ENCODE results near the gene ATP6V0E1.
A peak's percentile ranks its signal among the peaks of the same experiment; 100 is the strongest.

Gene ATP6V0E1

DNA sequence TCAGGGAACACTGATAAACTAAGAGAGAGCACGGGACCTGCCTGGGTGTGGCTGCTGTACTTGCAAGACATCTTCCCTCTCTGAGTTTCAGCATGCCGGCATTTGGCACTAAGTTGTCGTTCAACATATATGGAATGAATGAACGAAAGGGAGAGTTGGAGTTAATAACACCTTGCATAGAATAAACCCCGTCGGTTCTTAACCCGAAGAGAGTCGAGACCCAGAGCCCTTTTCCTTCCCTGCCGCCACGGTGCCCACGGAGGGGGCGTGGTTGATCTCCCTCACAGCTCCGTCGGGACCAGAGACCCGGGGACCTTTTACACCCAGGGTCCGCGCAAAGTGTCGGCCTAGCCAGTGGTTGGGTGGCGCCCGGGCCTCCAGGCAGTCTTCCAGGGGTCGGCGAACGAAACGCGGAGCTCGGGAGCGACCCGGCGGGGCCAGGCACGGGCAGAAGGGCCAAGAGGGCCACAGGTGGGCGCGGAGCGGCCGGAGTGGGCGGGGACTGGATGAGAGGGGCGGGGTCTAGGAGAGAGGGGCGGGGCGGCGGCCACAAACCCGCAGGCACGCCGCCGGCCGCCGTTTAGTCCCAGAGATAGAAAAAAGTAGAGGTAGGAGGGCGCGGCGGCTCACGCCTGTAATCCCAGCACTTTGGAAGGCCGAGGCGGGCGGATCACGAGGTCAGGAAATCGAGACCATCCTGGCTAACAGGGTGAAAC is 25.1 kb upstream of the ATP6V0E1 start:
- H3K27me3 ChIP-seq (ENCODE audit: insufficient read depth, low read length): peaks cover 25% of the 10 kb centered on the region
- no peaks in the 10 kb centered on the region for H3K4me1 ChIP-seq (ENCODE audit: insufficient read depth, low read length)
- H3K9ac ChIP-seq (ENCODE audit: low read depth, low read length): peak overlapping the region; percentile 95; the same call in 1 of the 2 replicates
- no peaks in the 10 kb centered on the region for H3K9me3 ChIP-seq (ENCODE audit: insufficient read depth, low read depth, low read length)
- H3K36me3 ChIP-seq (ENCODE audit: insufficient read depth, low read depth, low read length): peaks cover 5% of the 10 kb centered on the region; the same call in 1 of the 2 replicates
- H3K27ac ChIP-seq (ENCODE audit: low read length): no peak overlapping the region
- H3K4me3 ChIP-seq (ENCODE audit: low read length): peak overlapping the region; percentile 99

DNA sequence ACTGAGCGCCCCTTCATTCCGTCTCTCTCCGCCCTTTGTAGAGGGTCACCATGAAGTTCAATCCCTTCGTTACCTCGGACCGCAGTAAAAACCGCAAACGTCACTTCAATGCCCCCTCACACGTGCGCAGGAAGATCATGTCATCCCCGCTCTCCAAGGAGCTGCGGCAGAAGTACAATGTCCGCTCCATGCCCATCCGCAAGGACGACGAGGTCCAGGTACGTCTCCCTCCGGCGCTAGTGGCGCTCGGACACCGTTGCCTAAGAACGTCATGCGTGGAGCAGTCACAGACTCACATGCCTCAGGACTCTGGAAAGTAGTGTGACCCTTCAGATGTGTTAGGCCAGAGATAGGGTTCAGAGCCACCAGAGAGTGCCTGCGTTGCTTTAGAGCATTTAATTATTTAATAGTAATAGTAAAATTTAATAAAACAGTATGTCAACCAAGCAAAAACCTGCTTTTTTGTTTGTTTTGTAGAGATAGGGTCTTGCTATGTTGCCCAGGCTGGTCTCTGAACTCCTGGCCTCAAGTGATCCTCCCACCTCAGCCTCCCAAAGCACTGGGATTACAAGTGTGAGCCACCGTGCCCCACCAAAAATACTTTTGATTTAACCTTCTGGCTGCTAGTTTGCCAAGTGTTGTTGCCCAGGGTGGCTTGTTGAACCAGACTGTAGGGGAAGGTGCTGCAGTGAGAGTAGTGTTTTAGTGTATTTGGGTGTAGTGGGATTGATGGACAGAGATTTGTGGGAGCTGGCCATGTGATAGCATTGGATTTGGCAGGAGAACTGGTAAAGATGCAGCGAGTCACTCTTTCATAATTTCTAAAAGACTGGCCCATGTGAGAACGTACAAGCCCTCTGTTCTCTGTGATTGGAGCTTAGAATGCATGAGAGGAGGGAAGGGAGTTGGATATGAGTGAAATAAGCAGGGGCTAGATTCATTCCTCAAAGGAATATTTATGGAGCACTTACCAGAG is 23.5 kb upstream of the ATP6V0E1 start:
- H3K9ac ChIP-seq (ENCODE audit: low read depth, low read length): peak overlapping the region; percentile 95
- no peaks in the 10 kb centered on the region for H3K9me3 ChIP-seq (ENCODE audit: insufficient read depth, low read depth, low read length)
- H3K36me3 ChIP-seq (ENCODE audit: insufficient read depth, low read depth, low read length): peaks cover 5% of the 10 kb centered on the region; the same call in 1 of the 2 replicates
- peak overlapping the region; percentile 99 for H3K4me3 ChIP-seq (ENCODE audit: low read length)
- H3K27ac ChIP-seq (ENCODE audit: low read length): peak overlapping the region; percentile 52
- peaks cover 18% of the 10 kb centered on the region for H3K27me3 ChIP-seq (ENCODE audit: insufficient read depth, low read length)
- no peaks in the 10 kb centered on the region for H3K4me1 ChIP-seq (ENCODE audit: insufficient read depth, low read length)

DNA sequence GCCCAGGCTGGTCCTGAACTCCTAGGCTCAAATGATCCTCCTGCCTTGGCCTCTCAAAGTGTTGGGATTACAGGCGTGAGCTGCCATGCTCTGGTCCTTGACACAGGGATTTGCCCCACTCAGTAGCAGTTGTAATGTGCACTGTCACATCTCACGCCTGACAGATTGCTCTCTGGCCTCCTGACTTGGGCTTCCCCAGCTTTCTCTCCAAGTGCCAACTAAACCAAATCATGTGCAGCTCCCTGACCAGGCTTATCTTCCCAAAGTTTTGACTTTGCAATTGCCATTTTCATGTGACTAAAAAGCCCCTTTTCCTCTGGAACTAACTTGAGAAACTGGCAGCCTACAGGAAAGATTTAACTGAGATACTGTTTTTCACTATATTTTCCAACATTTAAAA is 13.7 kb upstream of the ATP6V0E1 start:
- H3K27ac ChIP-seq (ENCODE audit: low read length): no peak overlapping the region
- no peaks in the 10 kb centered on the region for H3K4me1 ChIP-seq (ENCODE audit: insufficient read depth, low read length)
- no peaks in the 10 kb centered on the region for H3K27me3 ChIP-seq (ENCODE audit: insufficient read depth, low read length)
- H3K36me3 ChIP-seq (ENCODE audit: insufficient read depth, low read depth, low read length): peaks cover 24% of the 10 kb centered on the region
- no peak overlapping the region for H3K9ac ChIP-seq (ENCODE audit: low read depth, low read length)
- H3K9me3 ChIP-seq (ENCODE audit: insufficient read depth, low read depth, low read length): no peaks in the 10 kb centered on the region
- no peak overlapping the region for H3K4me3 ChIP-seq (ENCODE audit: low read length)

DNA sequence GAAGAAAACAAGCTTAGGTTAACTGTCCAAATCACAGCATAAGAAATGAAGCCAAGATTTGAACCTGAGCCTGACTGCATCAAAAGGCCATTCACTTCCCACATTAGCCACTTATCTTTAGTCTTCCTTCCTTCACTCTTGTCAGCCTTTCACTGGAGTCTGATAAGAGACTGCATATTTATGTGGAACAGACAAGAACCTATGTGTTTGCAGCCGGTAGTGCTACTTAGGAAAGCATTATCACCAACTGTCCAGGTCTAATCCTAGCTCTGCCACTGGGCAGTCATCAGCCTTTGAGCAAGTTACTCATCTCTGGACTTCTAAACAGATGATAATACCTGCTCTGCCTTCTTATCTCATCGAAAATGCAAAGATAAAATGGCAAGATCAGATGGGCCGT is 12.1 kb upstream of the ATP6V0E1 start:
- H3K9me3 ChIP-seq (ENCODE audit: insufficient read depth, low read depth, low read length): no peaks in the 10 kb centered on the region
- H3K4me1 ChIP-seq (ENCODE audit: insufficient read depth, low read length): no peaks in the 10 kb centered on the region
- no peak overlapping the region for H3K9ac ChIP-seq (ENCODE audit: low read depth, low read length)
- H3K4me3 ChIP-seq (ENCODE audit: low read length): no peak overlapping the region
- H3K36me3 ChIP-seq (ENCODE audit: insufficient read depth, low read depth, low read length): peaks cover 18% of the 10 kb centered on the region
- peaks cover 6% of the 10 kb centered on the region for H3K27me3 ChIP-seq (ENCODE audit: insufficient read depth, low read length)
- no peak overlapping the region for H3K27ac ChIP-seq (ENCODE audit: low read length)

DNA sequence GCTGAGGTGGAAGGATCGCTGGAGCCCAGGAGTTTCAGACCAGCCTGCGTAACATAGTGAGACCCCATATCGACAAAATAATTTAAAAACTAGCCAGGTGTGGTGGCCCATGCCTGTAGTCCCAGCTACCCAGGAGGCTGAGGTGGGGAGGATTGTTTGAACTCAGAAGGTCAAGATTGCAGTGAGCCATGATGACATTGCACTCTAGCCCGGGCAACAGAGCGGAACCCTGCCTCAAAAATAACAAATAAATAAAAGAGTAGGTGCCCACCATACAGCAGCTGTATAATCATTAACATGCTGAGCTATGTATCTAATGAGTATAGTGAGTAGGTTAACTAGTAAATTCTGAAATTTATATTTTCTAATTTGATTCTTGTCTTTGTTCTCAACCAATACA is 11.0 kb upstream of the ATP6V0E1 start:
- Histone ChIP-seq H3K27ac (ENCODE audit: low read length) (no peak overlapping the region), H3K9me3 (ENCODE audit: insufficient read depth, low read depth, low read length) (no peaks in the 10 kb centered on the region), H3K4me1 (ENCODE audit: insufficient read depth, low read length) (no peaks in the 10 kb centered on the region), H3K4me3 (ENCODE audit: low read length) (no peak overlapping the region), H3K9ac (ENCODE audit: low read depth, low read length) (no peak overlapping the region), H3K27me3 (ENCODE audit: insufficient read depth, low read length) (peaks cover 6% of the 10 kb centered on the region), H3K36me3 (ENCODE audit: insufficient read depth, low read depth, low read length) (peaks cover 18% of the 10 kb centered on the region)

DNA sequence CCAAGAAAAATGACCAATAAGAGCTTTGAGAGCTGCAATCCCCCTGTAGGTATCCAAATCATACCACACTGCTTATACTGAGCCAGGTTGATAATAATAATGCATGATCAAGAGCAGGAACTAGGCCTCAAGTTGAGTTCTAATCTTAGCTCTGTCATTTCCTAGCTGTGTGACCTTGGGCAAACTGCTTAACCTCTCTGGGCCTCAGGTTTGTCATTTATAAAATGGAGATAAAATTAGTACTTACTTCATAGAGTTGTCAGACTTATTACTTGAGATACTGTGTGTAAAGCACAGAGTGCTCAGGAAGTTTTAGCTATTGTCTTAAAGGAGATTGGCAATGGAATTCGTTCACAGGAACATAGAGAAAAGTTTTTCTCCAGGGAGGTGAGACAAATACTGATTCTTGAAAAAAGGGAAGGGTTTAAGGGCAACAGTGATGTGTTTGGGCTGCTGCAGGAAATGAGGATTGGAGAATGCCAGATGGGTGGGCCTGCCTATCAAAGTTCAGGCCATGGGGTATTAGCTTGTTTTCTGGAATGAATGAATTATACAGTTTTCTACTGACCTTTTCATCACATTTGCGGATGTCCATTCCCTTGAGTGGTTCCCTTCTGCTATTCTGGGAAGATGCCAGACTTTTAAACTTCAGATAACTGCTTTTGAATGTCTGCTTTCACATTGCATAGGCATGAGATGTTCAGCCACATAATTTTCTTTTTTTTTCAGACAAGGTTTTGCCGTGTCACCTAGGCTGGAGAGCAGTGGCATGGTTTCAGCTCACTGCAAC is 10.2 kb upstream of the ATP6V0E1 start:
- no peak overlapping the region for H3K27ac ChIP-seq (ENCODE audit: low read length)

DNA sequence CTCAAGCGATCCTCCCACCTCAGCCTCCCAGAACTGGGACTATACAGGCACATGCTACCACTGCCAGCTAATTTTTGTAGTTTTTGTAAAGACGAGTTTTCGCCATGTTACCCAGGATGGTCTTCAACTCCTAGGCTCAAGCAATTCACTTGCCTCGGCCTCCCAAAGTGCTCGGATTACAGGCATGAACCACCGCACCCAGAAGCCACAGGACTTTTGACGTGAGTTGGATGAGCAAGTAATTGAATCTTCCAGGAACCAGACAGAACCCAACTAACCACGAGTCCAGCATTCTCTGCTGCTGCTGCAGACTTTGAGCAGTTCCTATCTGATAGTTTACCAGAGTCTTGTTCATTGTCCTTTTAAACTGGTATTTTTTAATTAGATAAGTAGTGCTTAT is 9.6 kb upstream of the ATP6V0E1 start:
- no peaks in the 10 kb centered on the region for H3K4me1 ChIP-seq (ENCODE audit: insufficient read depth, low read length)
- H3K36me3 ChIP-seq (ENCODE audit: insufficient read depth, low read depth, low read length): peaks cover 12% of the 10 kb centered on the region
- H3K9me3 ChIP-seq (ENCODE audit: insufficient read depth, low read depth, low read length): no peaks in the 10 kb centered on the region

More for the DNA sequence above, 10.2 kb upstream of the ATP6V0E1 start:
- H3K4me3 ChIP-seq (ENCODE audit: low read length): no peak overlapping the region
- no peaks in the 10 kb centered on the region for H3K4me1 ChIP-seq (ENCODE audit: insufficient read depth, low read length)
- peaks cover 6% of the 10 kb centered on the region for H3K27me3 ChIP-seq (ENCODE audit: insufficient read depth, low read length)
- H3K36me3 ChIP-seq (ENCODE audit: insufficient read depth, low read depth, low read length): peaks cover 16% of the 10 kb centered on the region
- no peak overlapping the region for H3K9ac ChIP-seq (ENCODE audit: low read depth, low read length)
- H3K9me3 ChIP-seq (ENCODE audit: insufficient read depth, low read depth, low read length): no peaks in the 10 kb centered on the region

DNA sequence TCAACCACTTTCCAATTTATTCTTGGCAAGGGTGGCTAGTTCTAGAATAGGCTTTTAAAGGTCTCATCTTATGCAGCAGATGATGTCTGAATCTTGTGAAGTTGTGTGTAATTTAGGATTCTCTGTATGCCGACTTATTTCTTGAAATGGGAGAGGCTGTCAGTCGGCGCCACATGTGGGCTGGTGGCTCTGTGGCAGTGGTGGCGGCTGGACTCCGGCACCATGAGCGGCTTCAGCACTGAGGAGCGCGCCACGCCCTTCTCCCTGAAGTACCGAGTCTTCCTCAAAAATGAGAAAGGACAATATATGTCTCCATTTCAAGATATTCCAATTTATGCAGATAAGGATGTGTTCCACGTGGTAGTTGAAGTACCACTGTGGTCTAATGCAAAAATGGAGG is 8.3 kb upstream of the ATP6V0E1 start:
- Histone ChIP-seq H3K27me3 (ENCODE audit: insufficient read depth, low read length) (peaks cover 6% of the 10 kb centered on the region), H3K36me3 (ENCODE audit: insufficient read depth, low read depth, low read length) (no peaks in the 10 kb centered on the region), H3K9me3 (ENCODE audit: insufficient read depth, low read depth, low read length) (no peaks in the 10 kb centered on the region), H3K9ac (ENCODE audit: low read depth, low read length) (no peak overlapping the region), H3K27ac (ENCODE audit: low read length) (no peak overlapping the region), H3K4me1 (ENCODE audit: insufficient read depth, low read length) (no peaks in the 10 kb centered on the region), H3K4me3 (ENCODE audit: low read length) (no peak overlapping the region)

More for the DNA sequence above, 9.6 kb upstream of the ATP6V0E1 start:
- Histone ChIP-seq H3K9ac (ENCODE audit: low read depth, low read length) (no peak overlapping the region), H3K27ac (ENCODE audit: low read length) (no peak overlapping the region), H3K27me3 (ENCODE audit: insufficient read depth, low read length) (peaks cover 6% of the 10 kb centered on the region), H3K4me3 (ENCODE audit: low read length) (no peak overlapping the region)

DNA sequence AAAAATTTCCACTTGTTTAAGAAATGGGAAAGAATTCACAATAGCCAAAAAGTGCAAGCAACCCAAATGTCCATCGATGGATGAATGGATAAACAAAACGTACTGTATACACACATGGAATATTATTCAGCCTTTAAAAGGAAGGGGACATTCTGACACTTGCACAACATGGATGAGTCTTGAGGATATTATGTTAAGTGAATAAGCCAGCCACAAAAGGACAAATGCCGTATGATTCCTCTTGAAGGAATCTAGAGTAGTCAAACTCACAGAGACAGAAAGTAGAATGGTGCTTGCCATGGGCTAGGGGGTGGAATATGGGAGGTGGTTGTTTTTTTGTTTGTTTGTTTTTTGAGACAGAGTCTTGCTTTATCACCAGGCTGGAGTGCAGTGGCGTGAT is 3.8 kb upstream of the ATP6V0E1 start:
- H3K27me3 ChIP-seq (ENCODE audit: insufficient read depth, low read length): peaks cover 6% of the 10 kb centered on the region
- H3K36me3 ChIP-seq (ENCODE audit: insufficient read depth, low read depth, low read length): no peaks in the 10 kb centered on the region
- H3K27ac ChIP-seq (ENCODE audit: low read length): no peak overlapping the region
- H3K4me1 ChIP-seq (ENCODE audit: insufficient read depth, low read length): no peaks in the 10 kb centered on the region
- no peak overlapping the region for H3K4me3 ChIP-seq (ENCODE audit: low read length)
- H3K9me3 ChIP-seq (ENCODE audit: insufficient read depth, low read depth, low read length): no peaks in the 10 kb centered on the region
- no peak overlapping the region for H3K9ac ChIP-seq (ENCODE audit: low read depth, low read length)

DNA sequence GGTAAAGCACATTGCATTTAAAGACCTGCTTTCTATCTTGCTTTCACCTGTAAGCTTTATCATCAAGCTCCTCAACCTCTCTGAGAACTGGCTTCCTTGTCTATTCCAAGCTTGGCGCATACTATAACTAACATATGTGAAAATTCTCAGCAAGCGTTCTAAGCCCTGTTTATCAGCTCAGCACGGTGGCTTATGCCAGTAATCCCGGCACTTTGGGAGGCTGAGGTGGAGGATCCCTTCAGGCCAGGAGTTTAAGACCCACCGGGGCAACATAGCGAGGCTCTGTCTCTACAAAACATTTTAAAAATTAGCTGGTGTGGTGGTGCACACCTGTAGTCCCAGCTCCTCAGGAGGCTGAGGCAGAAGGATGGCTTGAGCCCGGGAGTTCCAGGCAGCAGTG is 1.6 kb upstream of the ATP6V0E1 start:
- Histone ChIP-seq H3K27me3 (ENCODE audit: insufficient read depth, low read length) (no peaks in the 10 kb centered on the region), H3K4me1 (ENCODE audit: insufficient read depth, low read length) (0 out of 2 replicates have a peak, but pooled peaks cover 5% of the 10 kb centered on the region), H3K36me3 (ENCODE audit: insufficient read depth, low read depth, low read length) (peaks cover 10% of the 10 kb centered on the region; the same call in 1 of the 2 replicates), H3K9ac (ENCODE audit: low read depth, low read length) (no peak overlapping the region), H3K4me3 (ENCODE audit: low read length) (no peak overlapping the region), H3K27ac (ENCODE audit: low read length) (no peak overlapping the region), H3K9me3 (ENCODE audit: insufficient read depth, low read depth, low read length) (no peaks in the 10 kb centered on the region)

DNA sequence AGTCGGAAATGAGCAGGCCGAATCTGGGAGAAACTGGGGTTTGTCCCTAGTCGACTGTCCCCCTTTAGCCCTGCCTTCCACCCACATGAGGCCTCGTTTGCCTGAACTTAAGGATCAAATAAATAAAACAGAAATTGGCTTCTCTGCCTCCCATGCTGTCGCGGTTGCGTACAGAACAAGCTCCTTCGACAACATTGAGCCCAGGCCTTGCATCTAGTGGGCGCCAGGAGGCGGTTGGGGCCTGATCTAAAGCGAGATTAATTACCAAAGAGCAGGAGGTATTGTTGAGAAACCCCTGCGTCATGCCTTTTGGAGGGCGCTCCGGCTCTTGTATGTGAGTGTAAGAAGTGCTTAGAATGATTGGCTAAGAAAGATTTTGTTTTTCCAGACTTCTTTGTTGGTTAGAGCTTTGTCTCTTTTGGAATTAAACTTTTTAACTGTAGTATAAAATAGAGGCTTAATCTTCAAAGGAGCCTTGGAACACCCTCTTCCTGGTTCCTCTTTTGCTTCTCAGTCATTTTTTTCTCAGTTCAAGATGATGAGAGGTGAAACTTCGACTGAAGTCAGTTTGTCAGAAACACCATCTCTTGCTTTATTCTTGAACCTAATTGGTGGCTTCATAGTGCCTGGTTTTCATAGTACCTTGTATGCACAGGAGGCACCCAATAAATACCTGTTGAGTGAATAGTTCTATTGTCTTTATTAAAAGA is 828 bp downstream of the ATP6V0E1 start:
- Histone ChIP-seq H3K4me1 (ENCODE audit: insufficient read depth, low read length) (0 out of 2 replicates have a peak, but pooled peaks cover 5% of the 10 kb centered on the region), H3K27ac (ENCODE audit: low read length) (peak overlapping the region; percentile 62), H3K36me3 (ENCODE audit: insufficient read depth, low read depth, low read length) (peaks cover 19% of the 10 kb centered on the region; the same call in 1 of the 2 replicates), H3K4me3 (ENCODE audit: low read length) (peak overlapping the region; percentile 95), H3K27me3 (ENCODE audit: insufficient read depth, low read length) (no peaks in the 10 kb centered on the region), H3K9me3 (ENCODE audit: insufficient read depth, low read depth, low read length) (no peaks in the 10 kb centered on the region), H3K9ac (ENCODE audit: low read depth, low read length) (peak overlapping the region; percentile 93)
